Effector CD4-positive, alpha-beta T cell (primary cell): Measurements from ENCODE around the gene RCAN3.
"Not testable (repeated sequence)": the region's sequence is repeated elsewhere in the genome, so short reads cannot be mapped to it uniquely, and the experiment has no call there.

ENCODE experiments used
- DNase-seq: peaks from one replicate; pipeline ENCODE4 v3.0.0-alpha.2; 2020
- total RNA-seq: gene quantifications from one replicate; lab custom pipeline; 2026; lab: John Stamatoyannopoulos, UW

RCAN3 gene
- 472 reads per million, percentile 98 among the genes with 10 or more reads in this experiment for total RNA-seq

DNA sequence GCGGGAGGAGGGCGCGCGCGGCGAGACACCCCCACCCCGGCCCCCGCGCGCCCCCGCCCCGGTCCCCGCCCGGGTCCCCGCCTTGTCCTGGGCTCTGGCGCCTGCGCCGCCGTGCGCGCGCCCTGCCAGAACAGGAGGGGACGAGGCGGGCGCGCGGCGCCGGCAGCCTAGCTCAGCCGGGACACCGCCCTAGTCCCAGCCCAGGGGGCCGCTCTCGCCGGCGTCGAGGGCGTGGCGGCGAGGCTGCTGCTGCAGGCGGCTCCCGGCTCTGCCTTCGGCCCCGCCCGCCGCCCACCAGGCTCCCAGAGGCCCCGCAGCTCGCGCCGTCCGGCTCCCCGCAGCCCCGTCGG is at the start of gene RCAN3:
RCAN3 (plus strand) TSS at position 128 of the 350 bp plus-strand sequence. CDS start 11,537 bp downstream, outside the sequence.
- DNase-seq: peak; percentile 81

GRCh38 chr1:24452922-24453485 is 49.6 kb upstream of the RCAN3 start:
- no peak for DNase-seq

DNA sequence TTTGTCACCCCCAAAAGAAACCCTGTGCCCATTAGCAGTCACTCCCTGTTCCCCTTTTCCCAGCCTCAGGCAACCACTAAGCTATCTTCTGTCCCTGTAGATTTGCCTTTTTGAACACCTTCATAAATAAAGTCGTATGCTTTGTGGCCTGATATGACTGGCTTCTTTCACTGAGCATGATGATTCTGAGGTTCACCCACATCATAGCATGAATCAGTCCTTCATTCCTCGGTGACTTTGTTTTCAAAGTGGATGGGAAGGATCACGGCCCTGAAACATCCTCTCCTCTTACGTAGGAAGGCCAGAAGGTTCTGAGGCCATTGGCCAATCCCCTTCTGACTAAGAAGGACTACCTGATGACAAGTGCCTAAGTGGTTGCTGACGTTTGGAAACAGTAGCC is 48.0 kb upstream of the RCAN3 start:
- DNase-seq: no peak

DNA sequence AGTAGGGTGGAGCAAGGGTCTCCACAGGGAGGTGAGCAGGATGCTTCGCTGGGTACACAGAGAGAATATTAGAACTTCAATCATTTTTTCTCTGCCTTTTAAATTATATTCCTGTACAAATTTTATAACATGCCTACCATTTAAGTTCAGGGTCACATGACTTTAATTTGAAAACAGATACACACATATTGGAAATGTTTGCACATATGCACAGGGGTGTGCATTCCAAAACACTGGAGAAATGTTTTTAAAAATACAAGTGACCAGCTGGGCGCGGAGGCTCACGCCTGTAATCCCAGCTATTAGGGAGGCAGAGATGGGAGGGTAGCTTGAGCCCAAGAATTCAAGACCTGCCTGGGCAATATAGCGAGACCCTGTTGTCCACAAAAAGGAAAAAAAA is 47.4 kb upstream of the RCAN3 start:
- no peak for DNase-seq

DNA sequence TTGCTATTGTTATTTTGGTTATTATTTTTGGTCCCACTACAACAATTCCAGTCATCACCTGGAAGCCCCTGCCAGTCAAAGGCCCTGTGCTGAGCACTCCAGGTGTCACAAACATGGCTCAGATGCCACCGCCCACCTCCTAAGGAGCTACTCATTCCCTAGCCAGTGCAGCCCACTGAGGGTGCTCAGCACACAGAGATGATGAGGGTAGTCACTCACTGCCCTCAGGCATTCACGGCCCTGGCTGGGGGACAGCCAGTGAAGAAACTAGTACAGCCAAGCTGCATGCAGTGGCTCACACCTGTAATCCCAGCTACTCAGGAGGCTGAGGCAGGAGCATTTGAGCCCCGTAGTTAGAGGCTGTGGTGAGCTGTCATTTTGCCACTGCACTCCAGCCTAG is 44.8 kb upstream of the RCAN3 start:
- DNase-seq: no peak

DNA sequence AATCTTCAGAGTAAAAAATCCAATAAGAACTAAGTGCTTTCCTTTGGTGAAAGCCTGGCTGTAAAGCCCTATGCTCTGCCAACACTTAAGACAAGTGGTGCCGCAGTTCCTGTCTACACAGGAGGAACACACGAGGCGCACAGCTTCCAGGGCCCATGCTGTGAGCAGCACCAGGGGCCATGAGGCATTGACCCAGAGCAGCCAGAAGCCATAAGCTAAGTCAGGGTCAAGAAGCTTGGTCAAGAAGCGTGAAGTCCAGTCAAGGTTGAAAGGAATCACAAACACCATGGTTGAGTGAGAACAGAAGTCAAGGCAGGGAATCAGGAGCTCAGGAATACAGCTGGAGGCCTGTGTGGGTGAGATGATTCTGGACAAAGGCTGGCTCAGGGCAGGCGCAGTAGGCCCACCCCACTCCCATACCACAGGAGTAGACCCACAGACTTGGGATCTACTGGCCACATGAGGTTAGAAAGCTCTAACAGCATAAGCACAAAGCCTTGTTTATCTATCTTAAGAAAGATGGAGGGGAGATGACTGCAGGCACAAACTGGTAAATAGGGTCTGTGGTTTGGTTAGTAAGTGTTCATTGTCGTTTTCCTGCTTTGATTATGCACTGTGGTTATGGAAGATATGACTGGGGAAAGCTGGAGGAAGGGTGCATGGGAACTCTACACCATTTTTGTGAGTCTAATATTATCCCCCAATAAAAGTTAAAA is 42.9 kb upstream of the RCAN3 start:
- DNase-seq: no peak

GRCh38 chr1:24462128-24462527 is 40.5 kb upstream of the RCAN3 start:
- not testable (repeated sequence) for DNase-seq

DNA sequence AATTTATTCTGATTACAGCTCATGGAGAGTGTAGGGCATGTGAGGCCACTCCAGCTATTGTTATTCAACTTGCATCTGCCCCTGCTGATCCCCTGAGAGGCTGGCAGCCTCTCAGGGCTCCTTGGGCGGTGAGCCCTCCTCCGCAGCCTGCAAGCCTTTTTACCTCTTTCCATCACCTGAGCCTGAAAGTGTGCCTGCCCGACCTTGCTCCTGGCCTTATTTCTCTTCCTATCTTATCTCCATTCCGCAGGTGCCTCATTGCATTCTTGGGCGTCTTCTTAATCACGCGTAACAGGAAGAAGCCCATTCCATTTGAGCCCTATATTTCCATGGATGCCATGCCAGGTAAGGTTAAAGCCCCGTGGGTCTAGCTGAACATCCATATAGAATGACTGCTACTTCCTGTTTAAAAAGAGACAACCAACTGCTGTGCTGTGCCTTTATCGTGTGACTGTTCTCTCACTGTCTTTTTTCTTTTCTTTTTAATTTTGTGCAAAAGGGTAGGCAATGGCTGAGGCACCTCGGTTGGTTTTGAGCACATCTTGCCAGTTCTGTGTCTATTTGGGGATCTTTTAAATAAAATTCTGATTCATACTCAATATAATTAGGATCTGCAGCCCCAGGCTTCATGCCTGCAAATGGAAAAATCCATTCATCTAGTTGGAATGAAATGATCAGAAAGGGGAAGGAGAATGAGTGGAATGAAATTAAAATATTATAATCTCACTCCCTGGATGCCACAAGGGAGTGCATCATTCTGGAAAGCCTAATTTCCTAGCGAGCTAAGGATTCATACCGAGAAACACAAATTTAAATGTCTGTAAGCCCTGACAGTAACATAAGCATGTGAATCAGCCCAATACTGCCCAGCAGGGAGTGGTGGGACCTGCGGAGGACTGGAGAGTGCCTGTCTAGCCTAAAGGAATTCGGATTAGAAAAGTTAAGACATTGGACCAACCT is 38.6 kb upstream of the RCAN3 start:
- DNase-seq: no peak

GRCh38 chr1:24465099-24465498 is 37.5 kb upstream of the RCAN3 start:
- DNase-seq: no peak

DNA sequence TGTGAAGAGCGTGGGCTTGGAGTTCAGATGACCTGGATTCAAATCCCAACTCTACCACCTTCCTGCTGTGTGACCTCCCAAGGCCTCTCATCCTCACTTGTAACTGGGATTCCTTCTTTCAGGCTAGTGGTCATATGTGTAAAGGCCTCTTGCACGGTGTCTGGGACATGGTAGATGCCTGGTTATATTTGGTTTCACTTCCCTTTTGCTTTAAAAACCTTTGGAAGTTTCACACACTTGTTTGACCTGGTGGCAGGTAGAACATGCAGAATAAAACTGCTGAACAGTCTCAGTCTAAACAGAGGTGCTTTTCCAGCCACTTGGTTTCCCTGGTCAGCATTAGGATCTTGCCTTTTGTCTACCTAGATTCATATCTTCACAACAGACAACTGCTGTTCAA is 37.0 kb upstream of the RCAN3 start:
- no peak for DNase-seq

GRCh38 chr1:24468685-24469316 is 33.8 kb upstream of the RCAN3 start:
- no peak for DNase-seq

DNA sequence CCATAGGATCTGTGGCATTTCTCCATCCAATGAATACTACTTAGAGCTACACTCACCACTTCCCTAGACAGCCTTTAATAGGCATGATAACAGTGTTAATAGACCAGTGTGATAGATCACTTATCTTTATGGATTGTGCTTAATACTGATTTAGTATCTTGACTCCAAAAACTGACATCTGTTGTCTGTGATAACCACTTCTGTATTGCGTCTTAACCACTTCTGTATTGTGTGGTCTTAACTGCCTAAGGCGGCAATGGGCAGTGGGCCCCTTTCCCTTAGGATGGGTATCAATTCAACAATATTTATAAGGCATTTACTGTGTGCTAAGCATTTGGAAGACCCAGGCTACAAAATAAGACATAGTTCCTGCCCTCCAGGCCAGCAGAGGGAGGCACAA is 32.0 kb upstream of the RCAN3 start:
- DNase-seq: no peak

- no peak for DNase-seq
Observed at GRCh38 chr1:24472527-24473251, 29.9 kb upstream of the RCAN3 start.

DNA sequence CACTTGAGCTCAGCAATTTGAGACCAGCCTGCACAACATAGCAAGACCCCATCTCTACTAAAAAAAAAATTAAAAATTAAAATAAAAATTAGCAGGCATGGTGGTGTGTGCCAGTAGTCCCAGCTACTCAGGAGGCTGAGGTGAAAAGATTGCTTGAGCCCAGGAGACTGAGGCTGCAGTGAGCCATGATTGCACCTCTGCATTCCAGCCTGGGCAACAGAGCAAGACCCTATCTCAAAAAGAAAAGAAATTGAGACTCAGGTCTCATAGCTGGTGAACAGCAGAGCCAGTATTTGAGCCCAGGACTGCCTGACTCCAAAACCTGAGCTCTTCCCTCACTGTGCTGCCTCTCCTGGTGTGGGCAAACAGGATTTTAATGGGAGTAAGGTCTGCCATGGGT is 28.4 kb upstream of the RCAN3 start:
- no peak for DNase-seq

DNA sequence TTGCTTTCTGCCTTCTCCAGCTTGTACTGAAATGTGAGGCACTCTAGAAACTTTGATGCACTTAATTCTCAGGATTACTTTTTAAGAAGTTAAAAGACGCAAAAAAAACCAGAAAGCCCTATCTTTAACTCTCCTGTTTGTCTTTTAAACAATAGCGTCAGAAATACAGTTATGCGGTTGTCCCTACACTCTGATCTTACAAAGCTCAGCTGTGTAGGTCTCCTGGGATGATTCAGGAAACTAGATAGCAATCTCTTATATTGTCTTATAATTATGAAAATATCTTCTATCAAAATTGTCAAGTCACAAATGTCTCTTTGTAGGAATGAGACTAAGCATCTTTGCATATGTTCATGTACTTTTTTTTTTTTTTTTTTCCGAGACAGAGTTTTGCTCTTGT is 26.9 kb upstream of the RCAN3 start:
- no peak for DNase-seq

GRCh38 chr1:24476571-24476970 is 26.1 kb upstream of the RCAN3 start:
- no peak for DNase-seq

- DNase-seq: no peak
Observed at GRCh38 chr1:24477309-24477708, 25.3 kb upstream of the RCAN3 start.

DNA sequence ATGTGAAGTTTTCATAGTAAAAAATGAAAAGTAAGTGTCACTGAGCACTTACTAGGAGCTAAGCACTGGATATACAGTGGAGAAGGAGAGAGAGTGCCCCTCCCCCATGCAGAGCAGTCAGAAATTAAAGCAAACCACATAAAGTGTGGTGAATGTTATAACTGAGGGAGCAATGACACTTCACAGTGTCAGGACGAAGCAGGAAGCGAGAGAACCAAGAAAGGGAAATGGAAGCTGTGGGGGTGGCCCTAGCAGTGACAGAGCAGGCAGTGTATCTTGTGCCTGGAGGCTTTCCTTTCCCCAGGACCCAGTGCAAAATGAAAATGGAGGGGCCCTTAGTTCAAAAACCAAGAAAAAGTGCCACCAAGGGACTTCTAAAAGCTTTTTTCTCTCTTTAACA is 21.5 kb upstream of the RCAN3 start:
- DNase-seq: peak; percentile 43

- peak; percentile 35 for DNase-seq
Observed at GRCh38 chr1:24481843-24482610, 20.6 kb upstream of the RCAN3 start.

DNA sequence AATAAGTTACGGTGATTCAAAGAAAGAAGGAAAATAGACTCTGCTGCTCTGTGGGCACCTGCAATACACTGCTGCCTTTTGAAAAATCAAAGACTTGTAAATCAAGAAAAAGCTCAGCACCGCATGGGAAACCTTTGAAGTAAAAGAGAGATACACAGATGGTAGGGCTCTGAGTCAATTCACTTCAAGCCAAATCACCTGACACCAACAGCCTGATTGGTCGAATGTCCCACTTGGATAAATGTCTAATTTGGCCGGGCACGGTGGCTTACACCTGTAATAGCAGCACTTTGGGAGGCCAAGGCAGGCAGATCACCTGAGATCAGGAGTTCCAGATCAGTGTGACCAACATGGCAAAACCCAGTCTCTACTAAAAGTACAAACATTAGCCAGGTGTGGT is 19.2 kb upstream of the RCAN3 start:
- DNase-seq: no peak

DNA sequence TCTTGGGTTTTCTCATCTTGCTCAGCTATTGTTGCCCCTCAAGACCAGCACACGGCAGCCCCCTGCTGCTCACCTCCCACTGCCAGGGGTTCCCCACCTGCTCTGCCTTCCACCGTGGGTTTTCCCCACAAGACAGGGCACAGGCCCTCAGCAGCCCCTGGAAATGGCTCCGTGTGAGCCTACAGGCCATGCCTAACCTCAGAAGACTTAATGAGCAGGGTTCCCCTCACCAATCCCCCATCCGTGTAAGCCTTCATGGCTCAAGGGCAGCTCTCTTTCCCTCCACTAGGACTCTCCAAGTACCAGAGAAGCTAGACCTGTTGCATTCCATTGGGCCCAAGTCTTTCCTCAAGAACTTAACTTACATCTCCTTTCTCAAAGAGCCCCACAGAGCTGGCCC is 18.4 kb upstream of the RCAN3 start:
- no peak for DNase-seq
